ENCODE results near the gene ACTL8. TPM values are rescaled to one million over a fixed set of nuclear protein-coding genes. Genes with fewer than 3 reads are reported as not detected.

ACTL8 gene
- total RNA-seq, 4 donors from 2014 or later = not detected

- DNase-seq (ENCODE audit: low spot score in 2 of 2) = no peak
- TF ChIP-seq POLR2A (IDR thresholded peaks at IDR 0.05) (no peak), EP300 (IDR thresholded peaks at IDR 0.05) (no peak), CTCF (IDR thresholded peaks at IDR 0.05) (no peak)
Measured at GRCh38 chr1:17852383-17852782, 97.2 kb downstream of the ACTL8 start.

GRCh38 chr1:17853241-17853935, 98.3 kb downstream of the ACTL8 start:
- no peak for DNase-seq (ENCODE audit: low spot score in 2 of 2)

More at GRCh38 chr1:17852383-17852782, 97.2 kb downstream of the ACTL8 start:
- 89 to 90% methylated on average over 5 of the region's 5 CpGs for WGBS, 2 donors
- Histone ChIP-seq H3K9me3 (peaks cover 0 to 4% (median 0%) of the 10 kb centered on the region in 4 donors), H3K36me3 (no peaks in the 10 kb centered on the region), H3K27ac (no peak overlapping the region), H3K27me3 (no peaks in the 10 kb centered on the region), H3K4me1 (no peaks in the 10 kb centered on the region), H3K4me3 (no peak overlapping the region)

GRCh38 chr1:17856496-17857108, 101.5 kb downstream of the ACTL8 start:
- Histone ChIP-seq H3K27ac (no peak overlapping the region), H3K4me3 (no peak overlapping the region), H3K27me3 (no peaks in the 10 kb centered on the region), H3K36me3 (no peaks in the 10 kb centered on the region), H3K9me3 (no peaks in the 10 kb centered on the region), H3K4me1 (no peaks in the 10 kb centered on the region)
- WGBS, 2 donors = 69 to 78% methylated on average over 7 of the region's 7 CpGs
- TF ChIP-seq EP300 (IDR thresholded peaks at IDR 0.05) = no peak
- no peak for TF ChIP-seq CTCF (IDR thresholded peaks at IDR 0.05)
- no peak for TF ChIP-seq POLR2A (IDR thresholded peaks at IDR 0.05)
- no peak for DNase-seq (ENCODE audit: low spot score in 2 of 2)

More at GRCh38 chr1:17853241-17853935, 98.3 kb downstream of the ACTL8 start:
- Histone ChIP-seq H3K4me3 (no peak overlapping the region), H3K36me3 (no peaks in the 10 kb centered on the region), H3K27me3 (no peaks in the 10 kb centered on the region), H3K27ac (no peak overlapping the region), H3K9me3 (peaks cover 0 to 3% (median 0%) of the 10 kb centered on the region in 4 donors), H3K4me1 (no peaks in the 10 kb centered on the region)
- 62 to 67% methylated on average over 11 of the region's 11 CpGs for WGBS, 2 donors
- no peak for TF ChIP-seq CTCF (IDR thresholded peaks at IDR 0.05)
- no peak for TF ChIP-seq POLR2A (IDR thresholded peaks at IDR 0.05)
- TF ChIP-seq EP300 (IDR thresholded peaks at IDR 0.05) = no peak

GRCh38 chr1:17857109-17857499, 102.0 kb downstream of the ACTL8 start:
- WGBS, 2 donors = 81 to 86% methylated on average over 4 of the region's 4 CpGs
- DNase-seq (ENCODE audit: low spot score in 2 of 2) = no peak
- Histone ChIP-seq H3K27me3 (no peaks in the 10 kb centered on the region), H3K4me1 (no peaks in the 10 kb centered on the region), H3K9me3 (no peaks in the 10 kb centered on the region), H3K4me3 (no peak overlapping the region), H3K27ac (no peak overlapping the region), H3K36me3 (no peaks in the 10 kb centered on the region)
- TF ChIP-seq EP300 (IDR thresholded peaks at IDR 0.05) = no peak
- TF ChIP-seq POLR2A (IDR thresholded peaks at IDR 0.05) = no peak
- TF ChIP-seq CTCF (IDR thresholded peaks at IDR 0.05) = no peak

GRCh38 chr1:17857996-17858395, 102.9 kb downstream of the ACTL8 start:
- DNase-seq (ENCODE audit: low spot score in 2 of 2) = no peak
- TF ChIP-seq EP300 (IDR thresholded peaks at IDR 0.05) = no peak
- no peak for TF ChIP-seq POLR2A (IDR thresholded peaks at IDR 0.05)
- no peak for TF ChIP-seq CTCF (IDR thresholded peaks at IDR 0.05)
- H3K4me3 ChIP-seq = no peak overlapping the region
- 62 to 66% methylated on average over 5 of the region's 5 CpGs for WGBS, 2 donors
- no peak overlapping the region for H3K27ac ChIP-seq
- no peaks in the 10 kb centered on the region for H3K9me3 ChIP-seq
- H3K36me3 ChIP-seq = no peaks in the 10 kb centered on the region
- no peaks in the 10 kb centered on the region for H3K4me1 ChIP-seq
- H3K27me3 ChIP-seq = no peaks in the 10 kb centered on the region

All from tibial nerve (tissue), 4 donors.